HepG2 (cell line): ENCODE measurements around the gene VPS18. TPM values are rescaled to one million over a fixed set of nuclear protein-coding genes. Genes with fewer than 3 reads are reported as not detected.

Experiments
- ATAC-seq: fragments of 200-7000 bp; cut with Tn5 transposase; 3 replicates; pipeline ENCODE4 v1.9.1; 2020; ENCODE audit warnings: mild to moderate bottlenecking, moderate library complexity
- BruUV-seq: library from RNA; stranded (reverse); fragments of 400-500 nt; replicated peaks from 2 replicates; lab custom pipeline; 2021; lab: Mats Ljungman, UMichigan
- CTCF ChIA-PET: fragments of 300-600 bp; formaldehyde crosslinking; extraction: SDS; loops from one replicate; lab custom pipeline; 2021; ENCODE audit warnings: low total read pairs, inconsistent platforms, low intra/inter-chr PET ratio; lab: Yijun Ruan, JAX
- POLR2A ChIA-PET: fragments of 350-600 bp; sonication (Branson Sonifier 250); formaldehyde crosslinking; loops from one replicate; lab custom pipeline; 2020; ENCODE audit warnings: antibody characterized with exemption, inconsistent platforms; lab: Yijun Ruan, JAX
- DNase-seq: peaks from one replicate; pipeline ENCODE4 v3.0.0-alpha.2; 2015; ENCODE audit warnings: low spot score
- FAIRE-seq: peaks from 3 replicates; lab custom pipeline; 2011; peaks lifted over from hg19 to GRCh38; lab: Jason Lieb, UNC
- H2AFZ ChIP-seq: one replicate; pipeline ENCODE4 v1.6.1; 2011; ENCODE audit warnings: low read length, inconsistent platforms
- H3K27ac ChIP-seq: fragments of 300-600 bp; 3 replicates; pipeline ENCODE4 v1.8.0; 2011; ENCODE audit warnings: mixed run types, mild to moderate bottlenecking, mixed read lengths, low read length, inconsistent platforms; ENCODE audit not compliant: insufficient read depth; ENCODE audit errors: extremely low read length
- H3K27me3 ChIP-seq, 2 experiments: fragments of 200-600 bp in 1 of 2; 2 replicates in 1 of 2; 3 replicates in 1 of 2; pipeline versions ENCODE4 v1.6.0 to v1.8.0; 2011; ENCODE audit warnings: low read length in 2 of 2, mild to moderate bottlenecking in 2 of 2, moderate library complexity in 2 of 2, inconsistent platforms in 1 of 2; ENCODE audit not compliant: insufficient read depth in 2 of 2, control insufficient read depth in 1 of 2
- H3K36me3 ChIP-seq, 2 experiments: fragments of 200-600 bp in 1 of 2; replicated peaks in 1 of 2; 2 replicates in 1 of 2; 3 replicates in 1 of 2; pipeline versions ENCODE4 v1.5.1 to v1.8.0; 2011; ENCODE audit warnings: low read length in 2 of 2, inconsistent platforms in 1 of 2; ENCODE audit not compliant: insufficient read depth in 2 of 2, control insufficient read depth in 1 of 2
- H3K4me1 ChIP-seq: 2 replicates; pipeline ENCODE4 v1.5.1; 2012; ENCODE audit warnings: low read length, inconsistent platforms; ENCODE audit not compliant: insufficient read depth
- H3K4me2 ChIP-seq: 2 replicates; pipeline ENCODE4 v1.6.0; 2011; ENCODE audit warnings: low read depth, low read length, inconsistent platforms
- H3K4me3 ChIP-seq, 3 experiments: fragments of 200-600 bp in 1 of 3; sonication (generic), shearing (Covaris generic) in 1 of 3; replicated peaks in 1 of 3; 2 replicates each; pipeline ENCODE4 v1.5.1; 2011 to 2016; ENCODE audit warnings: low read length in 3 of 3, inconsistent platforms in 2 of 3, low read depth in 2 of 3, mild to moderate bottlenecking in 2 of 3, control low read depth in 1 of 3, mixed read lengths in 1 of 3; ENCODE audit not compliant: insufficient read depth in 1 of 3
- H3K79me2 ChIP-seq: one replicate; pipeline ENCODE4 v1.6.1; 2011; ENCODE audit warnings: low read length, inconsistent platforms; ENCODE audit not compliant: insufficient read depth
- H3K9ac ChIP-seq: 2 replicates; pipeline ENCODE4 v1.6.0; 2011; ENCODE audit warnings: mild to moderate bottlenecking, low read depth, low read length, inconsistent platforms; ENCODE audit not compliant: insufficient read depth
- H3K9me3 ChIP-seq: 2 replicates; pipeline ENCODE4 v1.5.1; 2012; ENCODE audit warnings: mild to moderate bottlenecking, low read length
- H4K20me1 ChIP-seq: 2 replicates; pipeline ENCODE4 v1.6.0; 2011; ENCODE audit warnings: inconsistent platforms, mild to moderate bottlenecking, low read length, moderate library complexity; ENCODE audit not compliant: insufficient read depth
- NFE2 ChIP-seq: sonication (generic); formaldehyde crosslinking; IDR thresholded peaks from 2 replicates; pipeline ENCODE4 v1.4.0; 2020; ENCODE audit warnings: missing genetic modification reagents
- WGBS: methylation state at CpG from one replicate; pipeline ENCODE4 v1.1.6; 2017; ENCODE audit warnings: low lambda C conversion rate; 5-methylcytosine and 5-hydroxymethylcytosine counted together
- in situ Hi-C: cut with HindIII; loops from 2 replicates; pipeline ENCODE4 v1.10.0; 2017; ENCODE audit warnings: low pct_unique_long_range_greater_than_20kb; ENCODE audit not compliant: extremely low pct_ligation_motif_present
- intact Hi-C: fragments of 100-400 bp; cut with micrococcal nuclease; formaldehyde crosslinking; loops from one replicate; pipeline ENCODE4 v1.10.0; 2022; ENCODE audit not compliant: unreplicated experiment
- polyA plus RNA-seq, 8 experiments: library from polyadenylated mRNA; depleted of rRNA in 3 of 8; stranded (reverse) in 7 of 8; unstranded in 1 of 8; fragments of >200 nt; fragmentation: Illumina TruSeq in 4 of 8; extraction: Trizol in 4 of 8; gene quantifications; 2 replicates each; pipeline versions ENCODE4 v1.2.1 to v1.2.3, GENCODE V29; 2011 to 2016; ENCODE audit warnings: low read depth in 4 of 8, missing spikeins in 1 of 8, mixed read lengths in 1 of 8; ENCODE audit not compliant: insufficient read depth in 1 of 8
- total RNA-seq, 5 experiments: library from RNA; depleted of rRNA; stranded (reverse); fragments of >200 nt; fragmentation: Illumina TruSeq; extraction: Trizol; gene quantifications; 2 replicates each; pipeline ENCODE4 v1.2.3, GENCODE V29; 2016; ENCODE audit warnings: low read depth in 1 of 5
- TF ChIP-seq, protein P1 (sequence below): sonication (generic); formaldehyde crosslinking; conservative IDR thresholded peaks from 2 replicates; pipeline ENCODE4 v1.5.0; 2020; ENCODE audit warnings: missing genetic modification reagents
- TF ChIP-seq, protein P2 (sequence below): sonication (generic); formaldehyde crosslinking; conservative IDR thresholded peaks from 2 replicates; pipeline ENCODE4 v1.4.0; 2020; ENCODE audit warnings: missing genetic modification reagents
- TF ChIP-seq, protein P3 (sequence below): fragments of 450-650 bp; IDR thresholded peaks from 2 replicates; pipeline ENCODE4 v1.6.1; 2016

Gene VPS18
- total and polyA plus RNA-seq, 2 of the 13 experiments (the other 11 are each of a cell fraction or from before 2014, with no cell fraction given), result 5.8 to 17.0 TPM

DNA sequence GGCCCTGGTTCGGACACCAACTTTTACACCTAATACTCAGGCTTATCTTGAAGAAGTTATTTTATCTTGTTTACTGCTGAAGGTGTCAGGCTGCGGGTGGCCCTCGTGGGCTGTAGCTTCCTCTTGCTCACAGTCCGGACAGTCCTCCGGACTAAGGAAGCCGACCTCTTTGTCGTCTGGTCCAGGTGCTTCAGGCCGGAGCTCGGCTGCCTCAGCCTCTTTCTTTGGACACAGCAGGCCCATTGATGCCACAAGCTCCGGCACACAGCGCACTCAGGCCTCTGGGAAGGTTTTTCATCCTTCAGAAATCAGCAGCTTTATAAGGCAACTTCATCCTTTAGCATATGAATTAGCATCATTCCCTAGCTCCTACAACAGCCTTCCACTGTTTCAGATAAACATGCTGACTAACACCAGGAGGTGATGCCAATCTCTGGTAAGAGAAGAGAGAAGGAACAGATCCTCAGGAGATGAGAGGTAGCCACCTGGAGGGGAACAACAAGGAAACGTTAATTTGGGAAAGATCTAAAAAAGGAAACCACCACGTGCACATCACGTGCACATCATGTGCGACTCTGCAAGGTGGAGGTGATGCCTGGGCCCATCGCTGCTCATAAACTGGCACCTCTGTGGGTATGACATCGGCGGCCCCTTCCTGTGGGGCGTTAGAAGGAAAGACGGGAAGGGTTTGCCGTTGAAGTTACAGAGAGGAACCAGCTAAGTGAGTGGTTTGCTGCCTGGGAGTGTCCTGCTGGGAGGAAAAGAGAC lies 54.6 kb downstream of the VPS18 start:
- CTCF ChIA-PET, result no interaction called here
- intact Hi-C loops, result no loop called here
- TF ChIP-seq, protein P1, sequence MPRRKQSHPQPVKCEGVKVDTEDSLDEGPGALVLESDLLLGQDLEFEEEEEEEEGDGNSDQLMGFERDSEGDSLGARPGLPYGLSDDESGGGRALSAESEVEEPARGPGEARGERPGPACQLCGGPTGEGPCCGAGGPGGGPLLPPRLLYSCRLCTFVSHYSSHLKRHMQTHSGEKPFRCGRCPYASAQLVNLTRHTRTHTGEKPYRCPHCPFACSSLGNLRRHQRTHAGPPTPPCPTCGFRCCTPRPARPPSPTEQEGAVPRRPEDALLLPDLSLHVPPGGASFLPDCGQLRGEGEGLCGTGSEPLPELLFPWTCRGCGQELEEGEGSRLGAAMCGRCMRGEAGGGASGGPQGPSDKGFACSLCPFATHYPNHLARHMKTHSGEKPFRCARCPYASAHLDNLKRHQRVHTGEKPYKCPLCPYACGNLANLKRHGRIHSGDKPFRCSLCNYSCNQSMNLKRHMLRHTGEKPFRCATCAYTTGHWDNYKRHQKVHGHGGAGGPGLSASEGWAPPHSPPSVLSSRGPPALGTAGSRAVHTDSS (CRISPR knock-in tag), result no peak
- no peak for TF ChIP-seq NFE2 (CRISPR knock-in tag)
- TF ChIP-seq, protein P2, sequence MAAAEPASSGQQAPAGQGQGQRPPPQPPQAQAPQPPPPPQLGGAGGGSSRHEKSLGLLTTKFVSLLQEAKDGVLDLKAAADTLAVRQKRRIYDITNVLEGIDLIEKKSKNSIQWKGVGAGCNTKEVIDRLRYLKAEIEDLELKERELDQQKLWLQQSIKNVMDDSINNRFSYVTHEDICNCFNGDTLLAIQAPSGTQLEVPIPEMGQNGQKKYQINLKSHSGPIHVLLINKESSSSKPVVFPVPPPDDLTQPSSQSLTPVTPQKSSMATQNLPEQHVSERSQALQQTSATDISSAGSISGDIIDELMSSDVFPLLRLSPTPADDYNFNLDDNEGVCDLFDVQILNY (CRISPR knock-in tag), result no peak
- TF ChIP-seq, protein P3, sequence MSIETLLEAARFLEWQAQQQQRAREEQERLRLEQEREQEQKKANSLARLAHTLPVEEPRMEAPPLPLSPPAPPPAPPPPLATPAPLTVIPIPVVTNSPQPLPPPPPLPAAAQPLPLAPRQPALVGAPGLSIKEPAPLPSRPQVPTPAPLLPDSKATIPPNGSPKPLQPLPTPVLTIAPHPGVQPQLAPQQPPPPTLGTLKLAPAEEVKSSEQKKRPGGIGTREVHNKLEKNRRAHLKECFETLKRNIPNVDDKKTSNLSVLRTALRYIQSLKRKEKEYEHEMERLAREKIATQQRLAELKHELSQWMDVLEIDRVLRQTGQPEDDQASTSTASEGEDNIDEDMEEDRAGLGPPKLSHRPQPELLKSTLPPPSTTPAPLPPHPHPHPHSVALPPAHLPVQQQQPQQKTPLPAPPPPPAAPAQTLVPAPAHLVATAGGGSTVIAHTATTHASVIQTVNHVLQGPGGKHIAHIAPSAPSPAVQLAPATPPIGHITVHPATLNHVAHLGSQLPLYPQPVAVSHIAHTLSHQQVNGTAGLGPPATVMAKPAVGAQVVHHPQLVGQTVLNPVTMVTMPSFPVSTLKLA, result 0 out of 2 replicates have a peak, but pooled peaks have one; percentile 35
- TF ChIP-seq, all 625 proteins: peak for 1
- Histone ChIP-seq H3K36me3 (no peaks in the 10 kb centered on the region), H3K4me2 (no peak overlapping the region), H3K27me3 (peaks cover 5 to 46% of the 10 kb centered on the region in 2 experiments; a peak in 3 of 5 replicates), H3K9me3 (no peaks in the 10 kb centered on the region), H2AFZ (no peak overlapping the region), H3K4me1 (peaks cover 35% of the 10 kb centered on the region), H3K9ac (no peak overlapping the region), H3K4me3 (no peak overlapping the region), H3K27ac (no peak overlapping the region), H3K79me2 (no peaks in the 10 kb centered on the region), H4K20me1 (no peaks in the 10 kb centered on the region)
- FAIRE-seq (no peak), ATAC-seq (no peak), DNase-seq (no peak)
- no TSS peak for BruUV-seq
- POLR2A ChIA-PET, result interaction anchor here (1.2 kb wide), 1 partner anchor 16 kb away, joined by 3 read pairs; no protein-coding TSS in a partner anchor
- WGBS, result 60% methylated on average over 20 of the region's 21 CpGs
- in situ Hi-C loops, result no loop called here
